Fibroblast of skin of left biceps (primary cell): ENCODE data around the gene BUD31.
"Not testable (repeated sequence)": the region's sequence is repeated elsewhere in the genome, so short reads cannot be mapped to it uniquely, and the experiment has no call there.

Experiments used
- DNase-seq, 2 experiments: peaks; one replicate each; pipeline ENCODE4 v3.0.0-alpha.2; 2013; ENCODE audit warnings: low read depth in 2 of 2

Gene BUD31

GRCh38 chr7:99408379-99409191 lies at the start of gene BUD31, which contains the start of gene PDAP1:
TSS of gene BUD31 (plus strand) at chr7:99408969. CDS start at chr7:99411093, 2,124 bp downstream.
TSS of gene PDAP1 (minus strand) at chr7:99408597. CDS start at chr7:99408548, 49 bp downstream.
- peak; percentile 85 to 86 for DNase-seq

DNA sequence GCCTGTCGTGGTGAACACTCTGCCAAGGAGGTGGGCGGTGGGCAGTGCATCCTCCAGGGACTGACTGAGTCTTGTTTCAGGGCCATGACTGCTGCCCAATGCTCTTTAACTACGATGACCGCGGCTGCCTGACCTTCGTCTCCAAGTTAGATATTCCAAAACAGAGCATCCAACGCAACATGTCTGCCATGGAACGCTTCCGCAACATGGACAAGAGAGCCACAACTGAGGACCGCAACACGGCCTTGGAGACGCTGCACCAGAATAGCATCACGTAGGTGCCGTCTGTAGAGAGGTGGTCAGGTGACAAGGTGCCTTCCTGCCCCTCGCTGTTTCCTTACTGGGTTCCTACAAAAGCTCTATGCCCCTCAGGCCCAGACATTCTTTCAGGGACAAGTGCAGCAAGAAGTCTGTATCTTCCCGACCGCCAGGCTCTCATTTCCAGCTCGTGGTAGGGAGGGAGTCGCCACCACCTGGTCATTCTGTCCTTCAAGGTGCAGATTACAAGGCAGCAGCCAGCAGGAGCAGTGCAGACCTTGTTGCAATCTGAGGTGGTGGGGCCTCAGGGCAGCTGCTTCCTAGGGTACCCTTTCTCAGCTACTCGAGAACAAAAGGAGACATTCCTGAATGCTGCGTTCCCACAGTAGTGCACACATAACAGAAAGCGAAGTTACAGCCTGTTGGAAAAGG lies 49.2 kb upstream of the BUD31 start:
- DNase-seq: no peak

- no peak for DNase-seq
These were observed 46.0 kb upstream of the BUD31 start for GRCh38 chr7:99362801-99363200.

- DNase-seq: no peak
These were observed 45.5 kb upstream of the BUD31 start for GRCh38 chr7:99363286-99363685.

DNA sequence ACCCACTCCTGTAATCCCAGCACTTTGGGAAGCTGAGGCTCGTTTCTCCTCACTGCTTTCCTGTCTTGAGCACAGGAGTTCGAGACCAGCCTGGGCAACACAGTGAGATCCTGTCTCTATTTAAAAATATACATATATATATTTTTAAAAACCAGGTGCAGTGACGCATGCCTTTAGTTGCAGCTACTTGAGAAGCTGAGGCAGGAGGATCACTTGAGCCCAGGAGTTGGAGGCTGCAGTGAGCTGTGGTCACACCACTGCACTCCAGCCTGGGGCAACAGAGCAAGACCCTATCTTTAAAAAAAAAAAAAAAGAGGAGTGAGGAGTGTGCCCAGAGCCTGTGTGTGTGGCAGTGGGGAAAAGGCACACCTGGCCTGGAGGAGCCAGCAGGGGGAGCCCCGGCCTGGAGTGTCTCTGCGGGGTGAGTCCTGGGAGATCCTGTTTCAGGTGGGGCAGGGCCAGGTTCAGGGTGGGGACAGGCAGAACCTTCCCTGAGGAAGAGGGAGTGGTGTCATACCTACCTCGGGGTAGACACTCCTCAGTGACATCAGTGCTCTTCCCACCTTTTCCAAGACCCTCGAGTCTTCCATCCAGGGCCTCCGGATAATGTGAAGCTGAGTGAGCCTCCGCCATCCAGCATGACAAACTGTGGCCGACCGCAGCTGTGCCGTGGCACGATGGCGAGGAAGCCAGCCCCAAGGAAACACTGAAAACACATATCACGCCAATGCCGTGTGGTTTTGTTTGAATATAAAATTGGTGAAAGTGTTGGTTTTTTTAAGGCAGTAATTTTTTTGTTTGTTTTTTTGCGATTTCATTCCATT lies 43.2 kb upstream of the BUD31 start:
- DNase-seq: no peak

DNA sequence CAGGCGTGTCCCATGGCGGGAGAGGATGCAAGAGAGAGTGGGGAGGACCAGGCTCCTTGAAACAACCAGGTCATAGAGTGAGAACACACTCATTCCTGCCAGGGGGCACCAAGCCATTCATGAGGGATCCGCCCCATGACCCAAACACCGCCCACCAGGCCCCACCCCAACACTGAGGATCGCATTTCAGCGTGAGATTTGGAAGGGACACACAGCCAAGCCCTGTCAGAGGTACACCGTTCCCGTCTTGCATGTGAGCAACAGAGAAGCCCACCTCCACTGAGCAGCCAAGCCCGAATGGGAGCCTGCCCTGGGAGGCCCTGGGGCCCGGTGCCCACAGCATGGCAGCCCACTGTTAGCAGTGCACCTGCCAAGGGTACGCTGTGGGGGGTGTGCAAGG lies 42.1 kb upstream of the BUD31 start:
- DNase-seq: no peak

DNA sequence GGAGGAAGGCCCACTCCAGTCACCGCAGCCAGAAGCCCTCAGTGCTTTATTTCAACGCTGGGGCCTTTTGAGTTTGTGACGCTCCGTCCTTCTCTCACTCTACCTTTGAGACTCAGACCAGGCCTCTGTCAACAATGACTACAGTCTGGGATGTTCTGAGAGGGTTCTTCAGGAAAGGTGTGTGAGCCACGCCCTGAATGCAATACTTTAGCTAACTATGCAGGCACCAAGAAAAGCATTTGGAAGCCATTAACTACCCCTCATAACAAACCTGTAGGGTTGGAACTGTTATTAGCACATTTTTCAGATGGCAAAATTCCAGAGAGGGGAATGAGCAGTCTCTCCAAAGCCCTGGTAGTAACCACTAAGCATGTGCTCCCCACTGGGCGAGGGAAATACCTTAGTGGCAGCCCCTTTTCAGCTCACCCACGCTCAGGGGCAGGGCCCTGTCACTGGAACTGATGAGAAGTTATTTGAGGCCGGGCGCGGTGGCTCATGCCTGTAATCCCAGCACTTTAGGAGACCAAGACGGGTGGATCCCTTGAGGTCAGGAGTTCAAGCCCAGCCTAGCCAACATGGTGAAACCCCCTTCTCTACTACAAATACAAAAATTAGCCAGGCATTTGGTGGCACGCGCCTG lies 39.9 kb upstream of the BUD31 start:
- DNase-seq: no peak

- no peak for DNase-seq
These were observed 38.9 kb upstream of the BUD31 start for GRCh38 chr7:99369767-99370391.

GRCh38 chr7:99371376-99371920 lies 37.3 kb upstream of the BUD31 start:
- no peak for DNase-seq

DNA sequence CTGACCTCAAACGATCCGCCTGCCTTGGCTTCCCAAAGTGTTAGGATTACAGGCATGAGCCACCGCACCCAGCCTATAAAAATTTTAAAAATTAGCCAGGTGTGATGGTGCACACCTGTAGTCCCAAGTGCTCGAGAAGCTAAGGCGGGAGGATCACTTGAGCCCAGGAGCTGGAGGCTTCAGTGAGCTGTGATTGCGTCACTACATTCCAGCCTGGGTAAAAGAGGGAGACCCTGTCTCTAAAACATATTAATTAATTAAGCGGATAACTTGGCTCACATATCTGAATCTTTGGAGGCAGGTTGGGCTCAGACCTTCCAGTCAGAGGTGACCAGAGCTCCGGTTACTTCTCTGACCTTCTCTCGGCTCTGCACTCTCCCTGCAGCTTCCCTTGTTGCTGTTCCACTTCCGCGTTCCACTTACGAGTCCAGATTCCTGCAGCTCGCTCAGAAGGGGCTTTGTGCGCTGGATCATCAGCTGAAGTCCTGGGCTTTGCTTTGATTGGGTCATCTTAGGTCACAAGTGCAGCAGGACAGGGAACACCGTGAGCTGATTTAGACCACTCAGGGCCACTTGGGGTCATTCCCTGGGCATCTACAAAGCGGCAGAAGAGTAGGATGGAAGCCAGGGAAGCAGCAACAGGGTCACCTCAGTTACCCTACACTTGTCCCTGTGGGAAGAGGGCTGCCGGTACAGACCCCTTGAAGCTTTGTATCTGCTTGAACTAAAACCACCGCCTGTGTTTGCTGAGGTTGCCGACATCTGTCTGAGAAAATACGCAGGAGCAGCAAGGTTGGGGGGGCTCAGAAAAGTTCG lies 36.3 kb upstream of the BUD31 start:
- no peak for DNase-seq

- DNase-seq: no peak
These were observed 35.4 kb upstream of the BUD31 start for GRCh38 chr7:99373091-99374066.

- DNase-seq: no peak
These were observed 34.4 kb upstream of the BUD31 start, which contains the start of gene ARPC1B for GRCh38 chr7:99374111-99375064. TSS of gene ARPC1B (plus strand) at chr7:99374730. CDS start at chr7:99385715, 10,985 bp downstream.

- no peak for DNase-seq
These were observed 33.5 kb upstream of the BUD31 start for GRCh38 chr7:99375070-99375807.

GRCh38 chr7:99379043-99379577 lies 29.7 kb upstream of the BUD31 start:
- DNase-seq: peak; percentile 57 to 59

DNA sequence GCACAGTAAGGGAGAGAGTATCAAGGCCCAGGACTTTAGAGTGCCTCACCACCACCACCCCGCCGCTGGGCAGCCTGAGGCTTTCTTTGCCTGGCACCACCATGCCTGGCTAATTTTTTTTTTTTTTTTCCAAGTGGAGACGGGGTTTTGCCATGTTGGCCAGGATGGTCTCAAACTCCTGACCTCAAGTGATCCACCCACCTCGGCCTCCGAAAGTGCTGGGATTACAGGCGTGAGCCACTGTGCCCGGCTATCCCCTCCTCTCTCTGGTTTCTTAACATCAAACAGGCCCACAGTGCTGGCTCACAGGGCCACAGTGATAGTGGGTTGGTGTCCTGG lies 29.1 kb upstream of the BUD31 start:
- not testable (repeated sequence) for DNase-seq

- no peak for DNase-seq
These were observed 28.5 kb upstream of the BUD31 start for GRCh38 chr7:99380032-99380822.
